ENCODE results near the gene STARD3.

The STARD3 gene

GRCh38 chr17:39621523-39622379, 15.2 kb upstream of the STARD3 start:
- peak; percentile 71 for DNase-seq

- no peak for DNase-seq
These were observed 14.5 kb upstream of the STARD3 start for GRCh38 chr17:39622380-39623006.

GRCh38 chr17:39623356-39623950, 13.5 kb upstream of the STARD3 start:
- DNase-seq: peak; percentile 73

- no peak for DNase-seq
These were observed 12.6 kb upstream of the STARD3 start for GRCh38 chr17:39624313-39624712.

- DNase-seq: no peak
These were observed 11.7 kb upstream of the STARD3 start for GRCh38 chr17:39625198-39625785.

GRCh38 chr17:39626171-39627046, 10.5 kb upstream of the STARD3 start, which contains the start of gene PPP1R1B:
Gene PPP1R1B (plus strand): TSS chr17:39626952. CDS start chr17:39627393, 441 bp downstream.
- peak; percentile 21 for DNase-seq

- no peak for DNase-seq
These were observed 9.8 kb upstream of the STARD3 start for GRCh38 chr17:39627047-39627711.

- peak; percentile 66 for DNase-seq
These were observed 9.0 kb upstream of the STARD3 start for GRCh38 chr17:39627712-39628516.

GRCh38 chr17:39628655-39629493, 8.1 kb upstream of the STARD3 start:
- peak; percentile 55 for DNase-seq

- DNase-seq: peak; percentile 10
These were observed 7.5 kb upstream of the STARD3 start for GRCh38 chr17:39629494-39629880.

GRCh38 chr17:39629898-39630297, 7.0 kb upstream of the STARD3 start:
- DNase-seq: no peak

- peak; percentile 26 for DNase-seq
These were observed 5.5 kb upstream of the STARD3 start for GRCh38 chr17:39631403-39631802.

- DNase-seq: peak; percentile 33
These were observed 4.6 kb upstream of the STARD3 start for GRCh38 chr17:39632153-39632941.

GRCh38 chr17:39633570-39634183, 3.3 kb upstream of the STARD3 start:
- DNase-seq: no peak

GRCh38 chr17:39634384-39634871, 2.5 kb upstream of the STARD3 start:
- DNase-seq: peak; percentile 44

GRCh38 chr17:39635614-39636176, 1.2 kb upstream of the STARD3 start:
- no peak for DNase-seq

- DNase-seq: no peak
These were observed 387 bp upstream of the STARD3 start for GRCh38 chr17:39636587-39636926.

GRCh38 chr17:39638317-39638716, 1.4 kb downstream of the STARD3 start:
- DNase-seq: no peak
